ENCODE measurements around the gene MGAT5B. TPM values are rescaled to one million over a fixed set of nuclear protein-coding genes. Genes with fewer than 3 reads are reported as not detected.

Gene MGAT5B
- total RNA-seq, 1 donor: 0.36 TPM

DNA sequence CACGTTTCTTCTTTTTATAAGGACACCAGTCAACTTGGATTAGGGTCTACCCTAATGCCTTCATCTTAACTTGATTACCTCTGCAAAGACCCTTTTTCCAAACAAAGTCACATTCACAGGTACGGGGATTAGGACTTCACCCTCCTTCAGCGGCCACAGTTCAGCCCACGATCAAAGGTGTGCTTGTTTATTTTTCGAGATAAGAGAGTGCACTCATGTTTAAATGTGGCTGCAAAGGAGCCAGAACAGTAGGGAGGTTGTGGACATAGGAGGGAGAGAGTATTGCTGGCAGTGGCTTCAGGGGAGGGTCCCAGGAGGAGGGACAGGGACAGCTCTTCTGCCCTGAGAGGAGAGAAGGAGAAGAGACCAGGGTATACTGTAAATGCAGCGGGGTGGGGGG, 46.7 kb downstream of the MGAT5B start:
- no peak overlapping the region for H3K4me3 ChIP-seq (ENCODE audit: insufficient read depth, low read length)
- no peak overlapping the region for H3K27ac ChIP-seq (ENCODE audit: low read depth, low read length)
- H3K4me1 ChIP-seq (ENCODE audit: insufficient read depth, low read length): no peaks in the 10 kb centered on the region
- DNase-seq (ENCODE audit: insufficient read length, low spot score, missing footprints): peak; percentile 19
- H3K36me3 ChIP-seq (ENCODE audit: insufficient read depth, low read length): no peaks in the 10 kb centered on the region
- H3K79me2 ChIP-seq (ENCODE audit: insufficient read depth, low read length): no peaks in the 10 kb centered on the region
- peaks cover 14% of the 10 kb centered on the region for H3K27me3 ChIP-seq (ENCODE audit: insufficient read depth, low read length)
- no peaks in the 10 kb centered on the region for H3K9me3 ChIP-seq (ENCODE audit: low read depth, low read length)
- no peak for TF ChIP-seq CTCF (IDR thresholded peaks at IDR 0.05; ENCODE audit: extremely low read depth, low read depth, low read length)
- peaks cover 5% of the 10 kb centered on the region for H4K20me1 ChIP-seq (ENCODE audit: insufficient read depth, low read length)
- no peak overlapping the region for H3K4me2 ChIP-seq (ENCODE audit: insufficient read depth, low read length)
- no peak overlapping the region for H2AFZ ChIP-seq (ENCODE audit: low read length)

DNA sequence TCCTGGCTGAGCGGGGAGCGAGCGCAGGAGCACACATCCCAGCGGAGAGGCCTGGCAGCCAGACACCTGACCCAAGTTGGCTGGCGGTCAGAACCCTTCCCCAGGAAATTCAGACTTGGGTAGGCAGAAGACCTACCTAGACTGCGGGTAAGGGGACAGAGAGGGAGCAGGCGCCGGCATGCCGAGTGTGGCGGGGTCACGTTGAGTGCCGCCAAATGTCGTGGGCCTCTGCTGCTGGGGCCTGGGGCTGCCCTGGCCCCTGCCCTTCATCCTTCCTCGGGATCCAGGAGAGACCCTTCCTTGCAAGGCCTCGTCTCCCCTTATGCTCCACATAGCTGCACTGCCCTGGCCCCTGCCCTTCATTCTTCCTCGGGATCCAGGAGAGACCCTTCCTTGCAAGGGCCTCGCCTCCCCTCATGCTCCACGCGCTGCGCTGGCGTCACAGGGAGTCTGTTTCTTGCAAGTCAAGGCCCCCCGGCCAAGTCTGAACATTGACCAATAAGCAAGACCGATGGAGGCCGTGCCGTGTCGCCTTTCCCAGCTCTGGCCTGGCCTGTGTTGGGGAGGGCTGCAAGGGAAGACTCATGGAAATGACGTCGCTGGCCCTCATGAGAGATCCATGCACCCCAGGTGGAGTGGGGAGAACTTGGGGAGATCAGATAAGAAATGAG, 47.8 kb downstream of the MGAT5B start:
- Histone ChIP-seq H3K27ac (ENCODE audit: low read depth, low read length) (no peak overlapping the region), H2AFZ (ENCODE audit: low read length) (no peak overlapping the region), H3K79me2 (ENCODE audit: insufficient read depth, low read length) (no peaks in the 10 kb centered on the region), H3K9me3 (ENCODE audit: low read depth, low read length) (no peaks in the 10 kb centered on the region), H3K4me1 (ENCODE audit: insufficient read depth, low read length) (no peaks in the 10 kb centered on the region), H3K27me3 (ENCODE audit: insufficient read depth, low read length) (peaks cover 14% of the 10 kb centered on the region), H3K4me3 (ENCODE audit: insufficient read depth, low read length) (no peak overlapping the region), H4K20me1 (ENCODE audit: insufficient read depth, low read length) (no peaks in the 10 kb centered on the region), H3K36me3 (ENCODE audit: insufficient read depth, low read length) (no peaks in the 10 kb centered on the region), H3K4me2 (ENCODE audit: insufficient read depth, low read length) (no peak overlapping the region)
- no peak for TF ChIP-seq CTCF (IDR thresholded peaks at IDR 0.05; ENCODE audit: extremely low read depth, low read depth, low read length)
- peak; percentile 58 for DNase-seq (ENCODE audit: insufficient read length, low spot score, missing footprints)

DNA sequence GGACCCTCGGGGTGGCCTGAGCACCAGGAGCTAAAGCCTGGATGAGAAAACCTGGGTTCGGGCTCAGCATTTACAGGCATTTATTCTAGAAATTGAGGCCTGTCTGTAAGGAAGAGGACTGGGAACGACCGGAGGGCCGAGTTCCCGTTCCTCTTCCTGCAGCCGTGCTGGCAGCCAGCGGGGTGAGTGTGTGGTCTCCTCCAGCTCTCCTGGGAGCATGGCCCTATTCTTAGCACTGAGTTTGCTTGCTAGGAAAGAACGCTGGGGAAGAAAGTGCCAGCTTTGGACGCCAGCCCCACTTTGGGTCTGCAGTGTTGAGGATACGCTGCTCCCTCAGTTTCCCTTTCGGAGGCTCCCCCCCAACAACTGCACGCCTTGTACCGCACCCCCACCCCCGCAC, 49.6 kb downstream of the MGAT5B start:
- H3K36me3 ChIP-seq (ENCODE audit: insufficient read depth, low read length): no peaks in the 10 kb centered on the region
- no peak overlapping the region for H2AFZ ChIP-seq (ENCODE audit: low read length)
- H3K4me1 ChIP-seq (ENCODE audit: insufficient read depth, low read length): no peaks in the 10 kb centered on the region
- no peak for TF ChIP-seq CTCF (IDR thresholded peaks at IDR 0.05; ENCODE audit: extremely low read depth, low read depth, low read length)
- no peaks in the 10 kb centered on the region for H3K79me2 ChIP-seq (ENCODE audit: insufficient read depth, low read length)
- no peaks in the 10 kb centered on the region for H4K20me1 ChIP-seq (ENCODE audit: insufficient read depth, low read length)
- peaks cover 14% of the 10 kb centered on the region for H3K27me3 ChIP-seq (ENCODE audit: insufficient read depth, low read length)
- H3K9me3 ChIP-seq (ENCODE audit: low read depth, low read length): no peaks in the 10 kb centered on the region
- DNase-seq (ENCODE audit: insufficient read length, low spot score, missing footprints): peak; percentile 91
- H3K4me2 ChIP-seq (ENCODE audit: insufficient read depth, low read length): no peak overlapping the region
- no peak overlapping the region for H3K4me3 ChIP-seq (ENCODE audit: insufficient read depth, low read length)
- H3K27ac ChIP-seq (ENCODE audit: low read depth, low read length): no peak overlapping the region

GRCh38 chr17:76918811-76919210, 50.6 kb downstream of the MGAT5B start:
- Histone ChIP-seq H3K4me2 (ENCODE audit: insufficient read depth, low read length) (no peak overlapping the region), H3K4me1 (ENCODE audit: insufficient read depth, low read length) (no peaks in the 10 kb centered on the region), H3K27me3 (ENCODE audit: insufficient read depth, low read length) (peaks cover 14% of the 10 kb centered on the region), H3K79me2 (ENCODE audit: insufficient read depth, low read length) (no peaks in the 10 kb centered on the region), H4K20me1 (ENCODE audit: insufficient read depth, low read length) (no peaks in the 10 kb centered on the region), H3K27ac (ENCODE audit: low read depth, low read length) (no peak overlapping the region), H3K36me3 (ENCODE audit: insufficient read depth, low read length) (no peaks in the 10 kb centered on the region), H3K9me3 (ENCODE audit: low read depth, low read length) (no peaks in the 10 kb centered on the region), H2AFZ (ENCODE audit: low read length) (no peak overlapping the region), H3K4me3 (ENCODE audit: insufficient read depth, low read length) (no peak overlapping the region)
- DNase-seq (ENCODE audit: insufficient read length, low spot score, missing footprints): no peak
- TF ChIP-seq CTCF (IDR thresholded peaks at IDR 0.05; ENCODE audit: extremely low read depth, low read depth, low read length): no peak

Data from osteoblast (primary cell).